H1 (cell line): Measurements from ENCODE around the gene JUP. TPM values are rescaled to one million over a fixed set of nuclear protein-coding genes. Genes with fewer than 3 reads are reported as not detected.

Experiments used
- NANOG ChIP-seq: IDR thresholded peaks from 2 replicates; pipeline ENCODE4 v1.6.1; 2011; ENCODE audit warnings: low read length, low read depth, mild to moderate bottlenecking, inconsistent platforms; ENCODE audit not compliant: insufficient read depth, poor library complexity, severe bottlenecking
- SAP30 ChIP-seq: fragments of 300-600 bp; sonication (generic); IDR thresholded peaks from 2 replicates; pipeline ENCODE4 v1.7.1; 2012; ENCODE audit warnings: low read length, moderate library complexity, mild to moderate bottlenecking, inconsistent platforms; ENCODE audit not compliant: insufficient read depth, insufficient replicate concordance
- polyA plus RNA-seq, 7 experiments: library from polyadenylated mRNA; depleted of rRNA in 3 of 7; stranded (reverse) in 5 of 7; unstranded in 2 of 7; fragments of >200 nt in 5 of 7; fragments of 200-250 nt in 2 of 7; gene quantifications; 1 replicate in 5 of 7; 2 replicates in 1 of 7; 4 replicates in 1 of 7; pipeline versions ENCODE4 v1.2.1 to v1.2.3, GENCODE V29; 2011 to 2013; ENCODE audit warnings: missing spikeins in 2 of 7, mixed read lengths in 2 of 7
- total RNA-seq: library from RNA; stranded (reverse); fragmentation: NEBNext Ultra II Directional; extraction: Animal tissue kit (Norgen Biotek cat#: 25700); gene quantifications from 2 replicates; pipeline ENCODE4 v1.2.1, GENCODE V29; 2021

Gene JUP
- total and polyA plus RNA-seq, 2 of the 8 experiments (the other 6 are each of a cell fraction or from before 2014, with no cell fraction given): 62.8 to 102 TPM

GRCh38 chr17:41773190-41773588 is 13.3 kb downstream of the JUP start (continued):
- TF ChIP-seq SAP30: no peak
- no peak for TF ChIP-seq NANOG
- TF ChIP-seq, all 59 proteins: peak for 0
